OCI-LY7 (cell line): ENCODE results near the gene TSSK6.

Experiments
- EZH2phosphoT487 ChIP-seq: fragments of 200-600 bp; sonication (generic); IDR thresholded peaks from 2 replicates; pipeline ENCODE4 v1.6.1; 2018; ENCODE audit warnings: low read depth, borderline replicate concordance, mild to moderate bottlenecking, mixed run types, antibody characterized with exemption, low read length, moderate library complexity, mixed read lengths
- TF ChIP-seq, protein P1 (sequence below): fragments of 200-600 bp; sonication (generic); conservative IDR thresholded peaks from 2 replicates; pipeline ENCODE4 v1.5.1; 2014; ENCODE audit warnings: mild to moderate bottlenecking, antibody characterized with exemption, low read length, moderate library complexity, mixed read lengths

GRCh38 chr19:19545707-19546106 is 30.4 kb upstream of the TSSK6 start:
- TF ChIP-seq, protein P1, sequence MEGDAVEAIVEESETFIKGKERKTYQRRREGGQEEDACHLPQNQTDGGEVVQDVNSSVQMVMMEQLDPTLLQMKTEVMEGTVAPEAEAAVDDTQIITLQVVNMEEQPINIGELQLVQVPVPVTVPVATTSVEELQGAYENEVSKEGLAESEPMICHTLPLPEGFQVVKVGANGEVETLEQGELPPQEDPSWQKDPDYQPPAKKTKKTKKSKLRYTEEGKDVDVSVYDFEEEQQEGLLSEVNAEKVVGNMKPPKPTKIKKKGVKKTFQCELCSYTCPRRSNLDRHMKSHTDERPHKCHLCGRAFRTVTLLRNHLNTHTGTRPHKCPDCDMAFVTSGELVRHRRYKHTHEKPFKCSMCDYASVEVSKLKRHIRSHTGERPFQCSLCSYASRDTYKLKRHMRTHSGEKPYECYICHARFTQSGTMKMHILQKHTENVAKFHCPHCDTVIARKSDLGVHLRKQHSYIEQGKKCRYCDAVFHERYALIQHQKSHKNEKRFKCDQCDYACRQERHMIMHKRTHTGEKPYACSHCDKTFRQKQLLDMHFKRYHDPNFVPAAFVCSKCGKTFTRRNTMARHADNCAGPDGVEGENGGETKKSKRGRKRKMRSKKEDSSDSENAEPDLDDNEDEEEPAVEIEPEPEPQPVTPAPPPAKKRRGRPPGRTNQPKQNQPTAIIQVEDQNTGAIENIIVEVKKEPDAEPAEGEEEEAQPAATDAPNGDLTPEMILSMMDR, result no peak
- no peak for TF ChIP-seq EZH2phosphoT487
